IPS DF 4.7 (cell line): ENCODE measurements around the gene TUBB8.
"Not testable (repeated sequence)": the region's sequence is repeated elsewhere in the genome, so short reads cannot be mapped to it uniquely, and the experiment has no call there.

ENCODE experiments used
- DNase-seq: peaks from one replicate; pipeline ENCODE4 v3.0.0-alpha.2; 2013; ENCODE audit warnings: low spot score; ENCODE audit errors: extremely low read depth

Gene TUBB8

DNA sequence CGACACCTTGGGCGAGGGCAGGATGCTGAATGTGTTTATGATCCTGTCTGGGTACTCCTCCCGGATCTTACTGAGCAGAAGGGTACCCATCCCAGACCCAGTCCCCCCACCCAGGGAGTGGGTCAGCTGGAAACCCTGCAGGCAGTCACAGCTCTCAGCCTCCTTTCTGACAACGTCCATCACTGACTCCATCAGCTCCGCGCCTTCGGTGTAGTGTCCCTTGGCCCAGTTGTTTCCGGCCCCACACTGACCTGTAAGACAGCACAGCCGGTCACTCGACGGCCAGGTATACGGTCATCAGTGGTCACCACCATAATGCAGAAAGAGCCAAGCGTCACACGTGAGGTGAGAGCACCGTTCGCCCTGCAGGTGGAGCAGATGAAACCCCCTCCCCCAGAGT, 1.2 kb downstream of the TUBB8 start:
- not testable (repeated sequence) for DNase-seq

DNA sequence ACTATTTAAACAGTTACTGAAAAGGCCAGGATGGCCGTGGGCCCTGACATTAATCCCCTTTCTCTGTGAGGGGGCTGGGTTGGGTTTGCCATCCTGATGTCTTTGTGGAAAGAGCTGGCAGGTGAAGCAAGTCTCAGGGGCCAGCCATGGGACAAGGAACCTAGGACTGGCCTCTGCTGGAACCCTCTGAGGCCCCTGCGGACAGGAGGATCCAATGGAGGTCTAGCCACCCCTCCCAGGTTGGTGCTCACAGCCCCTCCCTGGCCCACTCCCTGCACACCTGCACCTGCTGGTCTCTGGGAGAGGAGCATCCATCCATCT, 35.8 kb downstream of the TUBB8 start:
- DNase-seq = not testable (repeated sequence)

- not testable (repeated sequence) for DNase-seq
Measured at GRCh38 chr10:12444-13314, 36.4 kb downstream of the TUBB8 start.

DNA sequence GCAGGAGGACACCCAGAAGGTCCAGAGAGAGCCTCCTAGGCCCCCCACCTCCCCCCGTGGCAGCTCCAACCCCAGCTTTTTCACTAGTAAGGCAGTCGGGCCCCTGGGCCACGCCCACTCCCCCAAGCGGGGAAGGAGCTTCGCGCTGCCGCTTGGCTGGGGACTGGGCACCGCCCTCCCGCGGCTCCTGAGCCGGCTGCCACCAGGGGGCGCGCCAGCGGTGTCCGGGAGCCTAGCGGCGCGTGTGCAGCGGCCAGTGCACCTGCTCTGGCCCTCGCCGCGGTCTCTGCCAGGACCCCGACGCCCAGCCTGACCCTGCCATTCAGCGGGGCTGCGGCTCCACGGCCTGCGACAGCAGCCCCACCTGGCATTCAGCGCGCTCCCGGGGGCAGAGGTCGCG, 37.8 kb downstream of the TUBB8 start:
- not testable (repeated sequence) for DNase-seq

DNA sequence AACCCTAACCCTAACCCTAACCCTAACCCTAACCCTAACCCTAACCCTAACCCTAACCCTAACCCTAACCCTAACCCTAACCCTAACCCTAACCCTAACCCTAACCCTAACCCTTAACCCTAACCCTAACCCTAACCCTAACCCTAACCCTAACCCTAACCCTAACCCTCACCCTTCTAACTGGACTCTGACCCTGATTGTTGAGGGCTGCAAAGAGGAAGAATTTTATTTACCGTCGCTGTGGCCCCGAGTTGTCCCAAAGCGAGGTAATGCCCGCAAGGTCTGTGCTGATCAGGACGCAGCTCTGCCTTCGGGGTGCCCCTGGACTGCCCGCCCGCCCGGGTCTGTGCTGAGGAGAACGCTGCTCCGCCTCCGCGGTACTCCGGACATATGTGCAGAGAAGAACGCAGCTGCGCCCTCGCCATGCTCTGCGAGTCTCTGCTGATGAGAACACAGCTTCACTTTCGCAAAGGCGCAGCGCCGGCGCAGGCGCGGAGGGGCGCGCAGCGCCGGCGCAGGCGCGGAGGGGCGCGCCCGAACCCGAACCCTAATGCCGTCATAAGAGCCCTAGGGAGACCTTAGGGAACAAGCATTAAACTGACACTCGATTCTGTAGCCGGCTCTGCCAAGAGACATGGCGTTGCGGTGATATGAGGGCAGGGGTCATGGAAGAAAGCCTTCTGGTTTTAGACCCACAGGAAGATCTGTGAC, 38.7 kb downstream of the TUBB8 start:
- not testable (repeated sequence) for DNase-seq
